HG02840 (cell line): ENCODE results near the gene CCDC7.
"Not testable (repeated sequence)": the region's sequence is repeated elsewhere in the genome, so short reads cannot be mapped to it uniquely, and the experiment has no call there.

ENCODE experiments used
- ATAC-seq: cut with Tn5 transposase; IDR thresholded peaks from one replicate; pipeline ENCODE4 v1.9.1; 2021; ENCODE audit warnings: mild to moderate bottlenecking, moderate library complexity, moderate number of reproducible peaks; ENCODE audit not compliant: unreplicated experiment, low FRiP score

The CCDC7 gene

GRCh38 chr10:32445740-32446535 lies at the start of gene CCDC7:
Gene CCDC7, plus strand, starts transcription at chr10:32446140. Its CDS starts 5,503 bp downstream, at chr10:32451643.
- peak; percentile 97 for ATAC-seq

GRCh38 chr10:32397163-32397562 lies 48.8 kb upstream of the CCDC7 start:
- ATAC-seq: not testable (repeated sequence)

GRCh38 chr10:32399720-32400119 lies 46.2 kb upstream of the CCDC7 start:
- ATAC-seq: not testable (repeated sequence)

- ATAC-seq: no peak
Measured at GRCh38 chr10:32400961-32401360, 45.0 kb upstream of the CCDC7 start.

GRCh38 chr10:32402499-32402898 lies 43.4 kb upstream of the CCDC7 start:
- ATAC-seq: no peak

- ATAC-seq: no peak
Measured at GRCh38 chr10:32403091-32403490, 42.8 kb upstream of the CCDC7 start.

GRCh38 chr10:32408690-32409089 lies 37.2 kb upstream of the CCDC7 start:
- ATAC-seq: no peak

GRCh38 chr10:32409741-32410140 lies 36.2 kb upstream of the CCDC7 start:
- no peak for ATAC-seq

GRCh38 chr10:32410569-32410968 lies 35.4 kb upstream of the CCDC7 start:
- ATAC-seq: no peak

GRCh38 chr10:32411797-32412498 lies 34.0 kb upstream of the CCDC7 start:
- ATAC-seq: no peak

GRCh38 chr10:32412499-32412853 lies 33.5 kb upstream of the CCDC7 start:
- no peak for ATAC-seq

- no peak for ATAC-seq
Measured at GRCh38 chr10:32413513-32413912, 32.4 kb upstream of the CCDC7 start.

GRCh38 chr10:32415361-32415760 lies 30.6 kb upstream of the CCDC7 start:
- no peak for ATAC-seq

- ATAC-seq: no peak
Measured at GRCh38 chr10:32417911-32418547, 27.9 kb upstream of the CCDC7 start.

GRCh38 chr10:32418572-32418971 lies 27.4 kb upstream of the CCDC7 start:
- no peak for ATAC-seq

GRCh38 chr10:32419615-32420014 lies 26.3 kb upstream of the CCDC7 start:
- no peak for ATAC-seq

GRCh38 chr10:32426186-32426585 lies 19.8 kb upstream of the CCDC7 start:
- ATAC-seq: no peak

GRCh38 chr10:32433542-32433941 lies 12.4 kb upstream of the CCDC7 start:
- ATAC-seq: no peak

GRCh38 chr10:32436215-32436614 lies 9.7 kb upstream of the CCDC7 start:
- ATAC-seq: no peak

GRCh38 chr10:32437334-32437733 lies 8.6 kb upstream of the CCDC7 start:
- ATAC-seq: no peak

- ATAC-seq: no peak
Measured at GRCh38 chr10:32445036-32445435, 904 bp upstream of the CCDC7 start.
